A549 (cell line): ENCODE measurements around the gene HPCAL1.

Experiments used
- CTCF ChIP-seq: fragments of >200 bp; sonication (Bioruptor Twin); formaldehyde crosslinking; IDR thresholded peaks from 3 replicates; pipeline ENCODE4 v1.5.1; 2016
- EP300 ChIP-seq, 2 experiments: fragments of >200 bp; sonication (Bioruptor Twin); formaldehyde crosslinking; IDR thresholded peaks; 2 replicates in 1 of 2; 3 replicates in 1 of 2; pipeline ENCODE4 v1.6.1; 2016 to 2017
- GATA3 ChIP-seq: IDR thresholded peaks from 2 replicates; pipeline ENCODE4 v1.6.1; 2012; ENCODE audit warnings: borderline replicate concordance
- HMGXB4 ChIP-seq: fragments of 250-450 bp; sonication (Bioruptor Pico); IDR thresholded peaks from 2 replicates; pipeline ENCODE4 v1.5.0; 2021; ENCODE audit warnings: mild to moderate bottlenecking, moderate library complexity, borderline replicate concordance
- POLR2A ChIP-seq: IDR thresholded peaks from 2 replicates; pipeline ENCODE4 v1.6.1; 2012; ENCODE audit warnings: mild to moderate bottlenecking, low read length
- RCOR1 ChIP-seq: fragments of 150-350 bp; IDR thresholded peaks from 2 replicates; pipeline ENCODE4 v1.6.1; 2014; ENCODE audit warnings: antibody characterized with exemption, low read length, low read depth
- REST ChIP-seq: fragments of 200-600 bp; sonication (generic); IDR thresholded peaks from 2 replicates; pipeline ENCODE4 v1.6.1; 2016; ENCODE audit warnings: antibody characterized with exemption, mild to moderate bottlenecking, moderate library complexity
- SMC3 ChIP-seq: fragments of >200 bp; sonication (Bioruptor Twin); formaldehyde crosslinking; IDR thresholded peaks from 3 replicates; pipeline ENCODE4 v1.6.1; 2018; ENCODE audit warnings: inconsistent platforms
- SREBF2 ChIP-seq: fragments of 450-650 bp; IDR thresholded peaks from 2 replicates; pipeline ENCODE4 v1.6.1; 2014; ENCODE audit warnings: mild to moderate bottlenecking, moderate library complexity
- TF ChIP-seq, protein P1 (sequence below): IDR thresholded peaks from 2 replicates; pipeline ENCODE4 v1.6.1; 2012

- TF ChIP-seq SMC3: no peak
- TF ChIP-seq REST: no peak
- no peak for TF ChIP-seq SREBF2
- no peak for TF ChIP-seq POLR2A
- no peak for TF ChIP-seq HMGXB4
- no peak for TF ChIP-seq EP300 (IDR thresholded peaks at IDR 0.05)
- TF ChIP-seq GATA3: no peak
- no peak for TF ChIP-seq CTCF
- TF ChIP-seq, protein P1, sequence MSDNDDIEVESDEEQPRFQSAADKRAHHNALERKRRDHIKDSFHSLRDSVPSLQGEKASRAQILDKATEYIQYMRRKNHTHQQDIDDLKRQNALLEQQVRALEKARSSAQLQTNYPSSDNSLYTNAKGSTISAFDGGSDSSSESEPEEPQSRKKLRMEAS: no peak
- no peak for TF ChIP-seq RCOR1
Measured at GRCh38 chr2:10469955-10470608, 167.4 kb downstream of the HPCAL1 start.
